Measurements from ENCODE around the gene TWF2.
A peak's percentile ranks its signal among the peaks of the same experiment; 100 is the strongest.
"Not testable (repeated sequence)": the region's sequence is repeated elsewhere in the genome, so short reads cannot be mapped to it uniquely, and the experiment has no call there.

The TWF2 gene

DNA sequence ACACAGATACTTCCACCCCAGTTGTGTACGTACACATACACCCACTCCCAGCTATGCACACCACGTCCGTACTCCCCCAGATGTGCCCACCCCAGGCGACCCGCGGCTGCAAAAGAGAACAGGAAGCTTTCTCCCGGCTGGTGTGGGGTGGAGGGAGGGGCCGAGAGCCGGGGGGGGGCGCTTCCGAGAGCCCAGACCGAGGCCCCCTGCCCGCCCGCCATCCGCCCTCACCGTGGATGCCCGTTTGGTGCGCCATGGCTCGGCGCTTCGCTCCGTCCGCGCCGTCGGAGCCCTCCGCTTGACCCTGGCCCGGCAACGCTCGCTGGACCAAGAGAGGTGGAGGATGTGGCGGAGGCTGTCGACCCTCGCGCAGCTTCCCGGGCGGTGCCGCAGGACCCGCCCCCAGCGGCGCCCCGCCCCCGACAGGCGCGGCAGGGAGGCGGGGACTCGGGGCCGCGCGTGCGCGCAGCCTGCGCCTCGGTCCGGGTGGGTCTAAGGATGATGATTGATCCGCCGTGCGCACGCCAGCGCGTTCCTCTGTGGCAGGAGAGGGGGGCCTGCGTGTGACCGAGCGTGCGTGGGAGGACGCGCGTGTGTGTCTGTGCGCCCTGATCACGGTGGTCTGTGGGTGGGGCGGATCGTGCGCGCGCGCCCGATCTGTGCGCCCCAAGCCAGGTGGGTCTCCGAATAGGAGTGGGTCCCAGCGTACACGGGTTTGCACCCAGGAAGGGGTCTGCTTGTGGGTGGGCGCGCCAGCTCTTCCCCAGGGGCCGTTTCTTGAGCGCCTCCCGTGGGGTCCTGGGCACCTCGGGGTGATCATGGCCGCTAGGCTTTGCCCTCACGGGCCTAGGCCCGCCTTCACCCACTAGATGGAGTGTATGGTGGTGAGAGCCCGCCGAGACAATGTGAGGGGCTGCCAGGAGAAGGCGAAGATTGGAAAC is at the start of gene TWF2:
TSS of gene TWF2 (minus strand) at position 398 of the 941 bp plus-strand sequence. CDS start at position 256, 142 bp downstream.
- Mint-ChIP-seq H3K4me3 (peak within 1 kb of the TSS; percentile 94), H3K27ac (peak within 1 kb of the TSS; percentile 98), H3K27me3 (no peaks in the 10 kb centered on the region), H3K9me3 (peaks cover 0 to 1% of the 10 kb centered on the region in 2 donors), H3K4me1 (peaks cover 50 to 89% of the 10 kb centered on the region in 2 donors), H3K36me3 (peaks cover 21 to 43% of the 10 kb centered on the region in 2 donors)
- peak; percentile 75 to 85 for ATAC-seq (replicated peaks)
- DNase-seq, result peak; percentile 84

DNA sequence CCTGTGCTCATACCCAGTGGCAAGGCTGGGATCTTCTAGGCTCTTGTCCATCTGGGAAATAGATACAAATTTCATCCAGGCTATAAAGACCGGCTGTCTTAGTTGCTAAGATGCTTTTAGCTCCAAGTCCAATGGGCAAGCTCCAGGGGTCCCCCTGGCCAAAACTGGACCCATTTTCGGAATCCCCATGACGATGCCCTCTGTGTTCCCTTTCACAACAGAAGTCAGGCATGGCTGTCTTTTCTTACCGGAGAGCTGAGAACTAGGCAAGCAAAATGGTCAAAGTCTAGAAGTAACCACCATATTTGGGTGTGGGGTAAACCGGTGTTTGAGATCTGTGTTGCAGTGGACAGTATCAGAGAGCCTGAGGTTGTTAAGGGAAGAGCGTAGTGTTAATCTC is 49.7 kb upstream of the TWF2 start:
- Mint-ChIP-seq H3K4me1 (peaks cover 19 to 33% of the 10 kb centered on the region in 2 donors), H3K27me3 (no peaks in the 10 kb centered on the region), H3K9me3 (no peaks in the 10 kb centered on the region), H3K4me3 (peak overlapping the region; percentile 99 to 100), H3K36me3 (peaks cover 17 to 29% of the 10 kb centered on the region in 2 donors), H3K27ac (peak overlapping the region; percentile 71)
- no peak for ATAC-seq (replicated peaks)
- DNase-seq, result no peak

GRCh38 chr3:52286777-52287110 is 47.8 kb upstream of the TWF2 start:
- Mint-ChIP-seq H3K27me3 (no peaks in the 10 kb centered on the region), H3K9me3 (no peaks in the 10 kb centered on the region), H3K4me1 (peaks cover 19 to 37% of the 10 kb centered on the region in 2 donors), H3K27ac (peak overlapping the region; percentile 100), H3K36me3 (peaks cover 9 to 18% of the 10 kb centered on the region in 2 donors), H3K4me3 (peak overlapping the region; percentile 99 to 100)
- no peak for DNase-seq
- no peak for ATAC-seq (replicated peaks)

DNA sequence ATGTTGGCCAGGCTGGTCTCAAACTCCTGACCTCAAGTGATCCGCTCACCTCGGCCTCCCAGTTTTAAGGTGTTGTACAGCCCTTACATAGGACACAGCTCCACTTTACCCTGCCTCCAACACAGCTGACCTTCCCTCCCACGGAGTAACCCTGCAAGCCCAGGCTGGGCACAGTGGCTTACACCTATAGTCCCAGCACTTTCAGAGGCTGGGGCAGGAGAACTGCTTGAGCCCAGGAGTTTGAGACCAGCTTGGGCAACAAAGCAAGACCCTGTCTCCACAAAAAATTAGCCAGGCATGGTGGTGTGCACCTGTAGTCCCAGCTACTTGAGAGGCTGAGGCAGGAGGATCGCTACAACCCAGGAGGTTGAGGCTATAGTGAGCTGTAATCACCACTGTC is 45.1 kb upstream of the TWF2 start:
- Mint-ChIP-seq H3K36me3 (peaks cover 5 to 16% of the 10 kb centered on the region in 2 donors), H3K4me1 (peaks cover 11 to 29% of the 10 kb centered on the region in 2 donors)
- DNase-seq; H3K4me3 Mint-ChIP-seq; H3K27me3 Mint-ChIP-seq; H3K9me3 Mint-ChIP-seq; ATAC-seq (replicated peaks); H3K27ac Mint-ChIP-seq: not testable (repeated sequence)

DNA sequence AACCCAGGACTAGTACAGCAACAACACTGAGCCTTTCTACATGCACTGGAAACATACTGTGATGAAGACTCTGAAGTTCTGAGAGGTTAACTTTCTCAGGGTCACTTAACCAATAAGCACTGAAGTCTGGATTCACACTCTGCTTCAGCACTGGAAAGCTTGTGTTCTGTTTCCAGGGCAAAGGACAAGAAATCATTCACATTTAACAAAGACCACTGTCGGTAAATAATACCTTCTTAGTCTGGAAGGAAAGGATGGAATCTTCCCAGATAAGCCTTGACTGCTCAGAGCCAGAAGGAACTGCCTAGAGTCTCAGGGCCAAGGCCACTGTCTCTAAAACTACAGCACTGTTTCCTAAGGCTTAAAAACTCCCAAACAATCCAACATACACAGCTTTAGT is 44.3 kb upstream of the TWF2 start:
- H3K9me3 Mint-ChIP-seq, result no peaks in the 10 kb centered on the region
- H3K4me1 Mint-ChIP-seq, result peaks cover 7 to 28% of the 10 kb centered on the region in 2 donors
- H3K27ac Mint-ChIP-seq, result no peak overlapping the region
- no peak for DNase-seq
- ATAC-seq (replicated peaks), result no peak
- H3K27me3 Mint-ChIP-seq, result no peaks in the 10 kb centered on the region
- H3K36me3 Mint-ChIP-seq, result peaks cover 9 to 24% of the 10 kb centered on the region in 2 donors
- no peak overlapping the region for H3K4me3 Mint-ChIP-seq

GRCh38 chr3:52281981-52282801 is 43.2 kb upstream of the TWF2 start:
- H3K4me3 Mint-ChIP-seq, result no peak overlapping the region
- no peaks in the 10 kb centered on the region for H3K27me3 Mint-ChIP-seq
- ATAC-seq (replicated peaks) (no peak), DNase-seq (no peak)
- H3K9me3 Mint-ChIP-seq, result no peaks in the 10 kb centered on the region
- peaks cover 15 to 30% of the 10 kb centered on the region in 2 donors for H3K36me3 Mint-ChIP-seq
- H3K4me1 Mint-ChIP-seq, result peaks cover 7 to 32% of the 10 kb centered on the region in 2 donors
- H3K27ac Mint-ChIP-seq, result peak overlapping the region; percentile 9

GRCh38 chr3:52280050-52280461 is 41.1 kb upstream of the TWF2 start:
- Mint-ChIP-seq H3K27ac (peak overlapping the region; percentile 20), H3K9me3 (no peaks in the 10 kb centered on the region), H3K4me3 (no peak overlapping the region), H3K4me1 (peaks cover 12 to 44% of the 10 kb centered on the region in 2 donors), H3K36me3 (peaks cover 27 to 46% of the 10 kb centered on the region in 2 donors), H3K27me3 (no peaks in the 10 kb centered on the region)
- no peak for DNase-seq
- no peak for ATAC-seq (replicated peaks)

- H3K4me1 Mint-ChIP-seq, result peaks cover 13 to 49% of the 10 kb centered on the region in 2 donors
- no peaks in the 10 kb centered on the region for H3K9me3 Mint-ChIP-seq
- no peaks in the 10 kb centered on the region for H3K27me3 Mint-ChIP-seq
- peak overlapping the region in 1 of 2 donors; percentile 93 for H3K4me3 Mint-ChIP-seq
- DNase-seq (no peak), ATAC-seq (replicated peaks) (no peak)
- peaks cover 27 to 47% of the 10 kb centered on the region in 2 donors for H3K36me3 Mint-ChIP-seq
- H3K27ac Mint-ChIP-seq, result peak overlapping the region; percentile 11
Observed at GRCh38 chr3:52279596-52279995, 40.6 kb upstream of the TWF2 start.

- H3K27ac Mint-ChIP-seq, result peak within 1 kb of the TSS; percentile 98
- peaks cover 21 to 59% of the 10 kb centered on the region in 2 donors for H3K4me1 Mint-ChIP-seq
- DNase-seq (peak; percentile 95), ATAC-seq (replicated peaks) (peak; percentile 89 to 93)
- no peaks in the 10 kb centered on the region for H3K27me3 Mint-ChIP-seq
- H3K4me3 Mint-ChIP-seq, result peak within 1 kb of the TSS; percentile 93 to 96
- H3K9me3 Mint-ChIP-seq, result no peaks in the 10 kb centered on the region
- peaks cover 30 to 51% of the 10 kb centered on the region in 2 donors for H3K36me3 Mint-ChIP-seq
Observed at GRCh38 chr3:52278510-52279069, 39.6 kb upstream of the TWF2 start, which contains the start of gene WDR82. WDR82 (minus strand) TSS chr3:52278649; CDS start chr3:52278361, 288 bp downstream.

DNA sequence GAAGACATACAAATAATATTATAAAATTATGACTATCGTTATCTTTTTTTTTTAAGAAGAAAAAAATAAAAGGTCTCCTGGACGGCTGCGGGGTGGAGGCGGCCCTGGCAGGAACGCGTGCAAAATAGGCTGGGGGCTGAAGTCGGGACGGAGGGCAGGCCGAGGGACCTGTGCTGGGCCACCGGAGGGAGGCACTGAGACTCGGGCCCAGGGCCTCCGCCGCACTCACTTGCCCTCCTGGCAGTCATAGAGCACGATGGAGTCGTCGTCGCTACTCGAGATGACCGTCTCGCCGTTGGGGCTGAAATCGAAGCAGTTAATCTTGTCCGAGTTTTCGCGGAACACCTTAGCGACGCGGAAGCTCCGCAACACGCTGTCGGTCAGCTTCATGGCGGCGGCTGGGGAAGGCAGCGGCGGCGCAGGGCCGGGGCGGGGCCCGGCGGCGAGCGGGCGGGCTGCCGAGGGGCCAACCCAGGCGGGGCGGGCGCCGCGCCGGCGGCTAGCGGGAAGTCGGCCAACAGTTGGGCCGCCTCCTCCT is 39.1 kb upstream of the TWF2 start:
- Mint-ChIP-seq H3K9me3 (no peaks in the 10 kb centered on the region), H3K4me3 (peak overlapping the region; percentile 93 to 96), H3K27ac (peak overlapping the region; percentile 98), H3K27me3 (no peaks in the 10 kb centered on the region), H3K36me3 (peaks cover 31 to 57% of the 10 kb centered on the region in 2 donors), H3K4me1 (peaks cover 21 to 64% of the 10 kb centered on the region in 2 donors)
- ATAC-seq (replicated peaks) (peak; percentile 73), DNase-seq (no peak)

- Mint-ChIP-seq H3K36me3 (peaks cover 35 to 61% of the 10 kb centered on the region in 2 donors), H3K9me3 (no peaks in the 10 kb centered on the region)
Observed at GRCh38 chr3:52277071-52277964, 38.4 kb upstream of the TWF2 start.

DNA sequence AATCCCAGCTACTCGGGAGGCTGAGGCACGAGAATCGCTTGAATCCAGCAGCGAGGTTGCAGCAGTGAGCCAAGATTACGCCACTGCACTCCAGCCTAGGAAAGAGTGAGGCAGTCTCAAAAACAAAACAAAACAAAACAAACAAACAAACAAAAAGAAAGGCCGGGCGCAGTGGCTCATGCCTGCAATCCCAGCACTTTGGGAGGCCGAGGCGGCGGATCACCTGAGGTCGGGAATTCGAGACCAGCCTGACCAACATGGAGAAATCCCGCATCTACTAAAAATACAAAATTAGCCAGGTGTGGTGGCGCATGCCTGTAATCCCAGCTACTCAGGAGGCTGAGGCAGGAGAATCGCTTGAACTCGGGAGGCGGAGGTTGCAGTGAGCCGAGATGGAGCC is 35.8 kb upstream of the TWF2 start:
- not testable (repeated sequence) for ATAC-seq (replicated peaks); H3K27ac Mint-ChIP-seq; H3K27me3 Mint-ChIP-seq; H3K9me3 Mint-ChIP-seq; DNase-seq
- Mint-ChIP-seq H3K4me1 (peaks cover 37 to 88% of the 10 kb centered on the region in 2 donors), H3K36me3 (peaks cover 35 to 64% of the 10 kb centered on the region in 2 donors), H3K4me3 (peak overlapping the region; percentile 3 to 45)

More at GRCh38 chr3:52277071-52277964, 38.4 kb upstream of the TWF2 start:
- peak overlapping the region; percentile 93 to 96 for H3K4me3 Mint-ChIP-seq
- no peaks in the 10 kb centered on the region for H3K27me3 Mint-ChIP-seq
- peaks cover 23 to 70% of the 10 kb centered on the region in 2 donors for H3K4me1 Mint-ChIP-seq
- peak; percentile 50 to 56 for ATAC-seq (replicated peaks)
- H3K27ac Mint-ChIP-seq, result peak overlapping the region; percentile 92
- peak; percentile 58 for DNase-seq

DNA sequence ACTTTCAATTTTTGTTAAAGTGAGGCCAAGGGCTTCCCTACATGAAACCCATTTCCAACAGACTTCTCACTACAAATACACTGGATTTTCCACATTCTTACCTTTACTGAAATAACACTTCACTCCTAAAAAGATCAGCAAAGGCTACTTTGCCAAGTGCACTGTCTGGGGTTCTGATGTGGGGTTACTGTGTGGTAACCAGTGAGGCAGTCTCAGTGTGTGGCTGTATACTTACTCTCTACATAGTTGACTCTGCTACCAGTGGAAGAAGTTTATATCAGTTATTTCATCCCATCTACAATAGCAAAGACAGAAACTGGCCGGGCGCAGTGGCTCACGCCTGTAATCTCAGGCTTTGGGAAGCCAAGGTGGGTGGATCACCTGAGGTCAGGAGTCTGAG is 33.9 kb upstream of the TWF2 start:
- no peaks in the 10 kb centered on the region for H3K9me3 Mint-ChIP-seq
- ATAC-seq (replicated peaks) (no peak), DNase-seq (no peak)
- peak overlapping the region; percentile 20 for H3K27ac Mint-ChIP-seq
- H3K4me3 Mint-ChIP-seq, result peak overlapping the region in 1 of 2 donors; percentile 32
- peaks cover 36 to 63% of the 10 kb centered on the region in 2 donors for H3K36me3 Mint-ChIP-seq
- H3K4me1 Mint-ChIP-seq, result peaks cover 43 to 89% of the 10 kb centered on the region in 2 donors
- H3K27me3 Mint-ChIP-seq, result no peaks in the 10 kb centered on the region

Data from stimulated activated naive B cell treated with anti-CD40 and anti-IgM and Interleukin-4, amounts not matched to agents 10 μg/mL and 1 μg/mL and 100 μg/mL, for 72 hours (primary cell).